HEK293 (cell line): ENCODE data around the gene OR5H14.
"Not testable (repeated sequence)": the region's sequence is repeated elsewhere in the genome, so short reads cannot be mapped to it uniquely, and the experiment has no call there.

ENCODE experiments used
- CTCF ChIA-PET: fragments of 350-600 bp; formaldehyde crosslinking; extraction: SDS; loops from one replicate; lab custom pipeline; 2021; ENCODE audit warnings: antibody characterized with exemption; lab: Yijun Ruan, JAX
- POLR2A ChIA-PET: fragments of 300-600 bp; formaldehyde crosslinking; extraction: SDS; loops from one replicate; lab custom pipeline; 2020; ENCODE audit warnings: antibody characterized with exemption, inconsistent platforms; lab: Yijun Ruan, JAX
- H3K27ac ChIP-seq: fragments of 200-500 bp; sonication (Bioruptor generic); 2 replicates; pipeline ENCODE4 v1.5.1; 2014; ENCODE audit warnings: low read depth, low read length, control low read depth, inconsistent platforms; ENCODE audit errors: extremely low read depth
- H3K36me3 ChIP-seq, 2 experiments: fragments of 200-500 bp in 1 of 2; sonication (Bioruptor generic) in 1 of 2; 1 replicate in 1 of 2; 2 replicates in 1 of 2; pipeline ENCODE4 v1.5.1; 2014 to 2017; ENCODE audit warnings: inconsistent platforms in 2 of 2, low read length in 2 of 2; ENCODE audit not compliant: control insufficient read depth in 2 of 2, insufficient read depth in 1 of 2
- H3K4me1 ChIP-seq: fragments of 200-500 bp; sonication (Bioruptor generic); 2 replicates; pipeline ENCODE4 v1.5.1; 2014; ENCODE audit warnings: mild to moderate bottlenecking, low read length, inconsistent platforms; ENCODE audit not compliant: control insufficient read depth, insufficient read depth
- H3K4me3 ChIP-seq: 2 replicates; pipeline ENCODE4 v1.5.1; 2011; ENCODE audit warnings: low read depth, mild to moderate bottlenecking, control low read depth, low read length, moderate library complexity
- H3K9me3 ChIP-seq: fragments of 200-500 bp; sonication (Bioruptor generic); 2 replicates; pipeline ENCODE4 v1.5.1; 2014; ENCODE audit warnings: low read depth, low read length, inconsistent platforms; ENCODE audit not compliant: control insufficient read depth, insufficient read depth
- GLIS1 ChIP-seq: fragments of 450-650 bp; formaldehyde crosslinking; IDR thresholded peaks from 2 replicates; pipeline ENCODE4 v1.5.1; 2016; ENCODE audit warnings: missing biosample characterization, missing genetic modification characterization
- ZBTB48 ChIP-seq: fragments of 450-650 bp; formaldehyde crosslinking; IDR thresholded peaks from 2 replicates; pipeline ENCODE4 v1.5.1; 2016; ENCODE audit warnings: missing biosample characterization, missing genetic modification characterization
- ZNF26 ChIP-seq: fragments of 450-650 bp; formaldehyde crosslinking; IDR thresholded peaks from 2 replicates; pipeline ENCODE4 v1.5.1; 2016; ENCODE audit warnings: missing biosample characterization, missing genetic modification characterization
- ZNF280C ChIP-seq: fragments of 450-650 bp; formaldehyde crosslinking; IDR thresholded peaks from 2 replicates; pipeline ENCODE4 v1.5.1; 2016; ENCODE audit warnings: missing biosample characterization, missing genetic modification characterization
- ZNF473 ChIP-seq: fragments of 450-650 bp; formaldehyde crosslinking; IDR thresholded peaks from 2 replicates; pipeline ENCODE4 v1.5.1; 2017; ENCODE audit warnings: missing biosample characterization, missing genetic modification characterization
- ZSCAN30 ChIP-seq: fragments of 450-650 bp; IDR thresholded peaks from 2 replicates; pipeline ENCODE4 v1.5.1; 2018; ENCODE audit warnings: missing biosample characterization, mild to moderate bottlenecking, missing genetic modification characterization, moderate library complexity

Gene OR5H14

GRCh38 chr3:98196293-98196692, 49.0 kb downstream of the OR5H14 start:
- H3K4me1 ChIP-seq, H3K27ac ChIP-seq, H3K4me3 ChIP-seq, H3K36me3 ChIP-seq, CTCF ChIA-PET, POLR2A ChIA-PET, H3K9me3 ChIP-seq: not testable (repeated sequence)
- TF ChIP-seq GLIS1 (tag by site-specific recombination), result peak; percentile 36; the same call in 1 of the 2 replicates

GRCh38 chr3:98199020-98199419, 51.7 kb downstream of the OR5H14 start:
- CTCF ChIA-PET, result no interaction called here
- Histone ChIP-seq H3K9me3 (no peaks in the 10 kb centered on the region), H3K4me1 (no peaks in the 10 kb centered on the region), H3K36me3 (no peaks in the 10 kb centered on the region), H3K4me3 (no peak overlapping the region), H3K27ac (no peak overlapping the region)
- POLR2A ChIA-PET, result interaction anchor here (0.6 kb wide), 1 partner anchor 320 kb away, joined by 3 read pairs; no protein-coding TSS in a partner anchor
- TF ChIP-seq ZNF26 (no peak), ZSCAN30 (tag by site-specific recombination) (no peak), ZBTB48 (tag by site-specific recombination) (no peak), ZNF280C (tag by site-specific recombination) (no peak), ZNF473 (tag by site-specific recombination) (no peak)
